GM12865 (cell line): ENCODE results near the gene SLC18A2.

Experiments used
- DNase-seq: peaks from one replicate; pipeline ENCODE4 v3.0.0; 2010; ENCODE audit warnings: low read depth
- H3K4me3 ChIP-seq: 2 replicates; pipeline ENCODE4 v1.5.1; 2011; ENCODE audit warnings: mild to moderate bottlenecking, low read depth, low read length, control low read depth
- TF ChIP-seq, protein P1 (sequence below): IDR thresholded peaks from 2 replicates; pipeline ENCODE4 v1.5.1; 2011; ENCODE audit warnings: low read length, control low read depth, low read depth, inconsistent platforms; ENCODE audit not compliant: insufficient read depth; ENCODE audit errors: missing control alignments

SLC18A2 gene

DNA sequence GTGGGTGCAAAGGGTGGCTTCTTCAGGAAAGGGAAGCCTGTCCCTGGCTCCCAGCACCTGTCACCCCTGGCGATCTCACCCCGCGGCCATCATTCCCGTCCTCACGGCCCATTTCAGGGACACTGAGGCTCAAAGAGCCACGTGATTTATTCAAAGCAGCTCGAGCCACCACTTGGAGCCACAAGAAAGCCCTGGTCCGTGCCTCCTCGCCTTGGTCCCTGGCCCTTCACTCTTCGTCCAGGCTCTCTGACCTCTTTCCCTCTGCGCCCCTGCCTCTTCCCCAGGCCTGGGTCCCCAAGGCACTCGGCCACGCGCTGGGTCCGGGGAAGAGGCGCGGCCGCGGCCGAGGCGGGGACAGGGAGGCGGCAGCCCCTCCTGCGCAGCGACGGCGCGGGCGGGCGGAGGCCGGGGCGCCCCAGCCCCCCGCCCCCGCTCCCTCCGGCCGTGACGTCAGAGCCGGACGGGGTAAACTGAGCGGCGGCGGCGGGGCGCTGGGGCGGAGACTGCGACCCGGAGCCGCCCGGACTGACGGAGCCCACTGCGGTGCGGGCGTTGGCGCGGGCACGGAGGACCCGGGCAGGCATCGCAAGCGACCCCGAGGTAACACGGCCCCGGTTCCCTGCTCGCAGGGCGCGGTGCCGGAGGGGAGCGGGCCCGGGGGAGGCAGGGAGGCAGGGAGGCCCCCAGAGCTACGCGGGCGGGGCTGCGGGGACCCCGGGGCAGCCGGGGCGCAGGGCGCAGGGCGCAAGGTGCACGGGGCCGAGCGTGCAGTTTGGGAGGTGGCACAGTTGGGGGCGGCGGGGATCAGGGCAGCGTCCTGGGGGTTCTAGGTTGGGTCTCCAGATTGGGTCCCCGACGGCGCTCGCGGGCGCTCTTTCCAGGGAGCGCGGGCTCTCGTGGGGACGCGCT, at the start of gene SLC18A2:
TSS of gene SLC18A2 (plus strand) at position 494 of the 909 bp plus-strand sequence. CDS start 580 bp downstream, outside the sequence.
- no peak within 1 kb of the TSS for H3K4me3 ChIP-seq
- no peak for DNase-seq
- TF ChIP-seq, protein P1, sequence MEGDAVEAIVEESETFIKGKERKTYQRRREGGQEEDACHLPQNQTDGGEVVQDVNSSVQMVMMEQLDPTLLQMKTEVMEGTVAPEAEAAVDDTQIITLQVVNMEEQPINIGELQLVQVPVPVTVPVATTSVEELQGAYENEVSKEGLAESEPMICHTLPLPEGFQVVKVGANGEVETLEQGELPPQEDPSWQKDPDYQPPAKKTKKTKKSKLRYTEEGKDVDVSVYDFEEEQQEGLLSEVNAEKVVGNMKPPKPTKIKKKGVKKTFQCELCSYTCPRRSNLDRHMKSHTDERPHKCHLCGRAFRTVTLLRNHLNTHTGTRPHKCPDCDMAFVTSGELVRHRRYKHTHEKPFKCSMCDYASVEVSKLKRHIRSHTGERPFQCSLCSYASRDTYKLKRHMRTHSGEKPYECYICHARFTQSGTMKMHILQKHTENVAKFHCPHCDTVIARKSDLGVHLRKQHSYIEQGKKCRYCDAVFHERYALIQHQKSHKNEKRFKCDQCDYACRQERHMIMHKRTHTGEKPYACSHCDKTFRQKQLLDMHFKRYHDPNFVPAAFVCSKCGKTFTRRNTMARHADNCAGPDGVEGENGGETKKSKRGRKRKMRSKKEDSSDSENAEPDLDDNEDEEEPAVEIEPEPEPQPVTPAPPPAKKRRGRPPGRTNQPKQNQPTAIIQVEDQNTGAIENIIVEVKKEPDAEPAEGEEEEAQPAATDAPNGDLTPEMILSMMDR: no peak

DNA sequence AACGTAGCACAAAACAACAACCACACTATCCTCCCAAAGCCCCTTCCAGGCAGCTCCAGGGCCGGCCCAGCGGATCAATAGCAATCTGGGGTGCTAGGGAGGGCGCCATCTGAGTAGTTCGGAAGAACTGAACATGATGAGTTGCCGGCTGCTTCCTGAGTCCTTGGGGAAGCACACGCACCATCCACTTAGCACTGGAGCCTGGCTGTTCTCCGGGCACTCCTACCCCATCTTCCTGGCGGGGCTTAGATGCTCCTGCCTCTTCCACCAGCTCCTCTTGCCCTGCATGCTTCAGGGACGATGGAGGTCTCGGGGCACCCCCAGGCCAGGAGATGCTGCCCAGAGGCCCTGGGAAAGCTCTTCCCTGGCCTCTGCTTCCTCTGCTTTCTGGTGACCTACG, 43.7 kb upstream of the SLC18A2 start, which contains the start of gene KCNK18:
TSS of gene KCNK18 (plus strand) at position 301 of the 400 bp plus-strand sequence. CDS start at position 301, 0 bp downstream.
- TF ChIP-seq, protein P1: no peak

DNA sequence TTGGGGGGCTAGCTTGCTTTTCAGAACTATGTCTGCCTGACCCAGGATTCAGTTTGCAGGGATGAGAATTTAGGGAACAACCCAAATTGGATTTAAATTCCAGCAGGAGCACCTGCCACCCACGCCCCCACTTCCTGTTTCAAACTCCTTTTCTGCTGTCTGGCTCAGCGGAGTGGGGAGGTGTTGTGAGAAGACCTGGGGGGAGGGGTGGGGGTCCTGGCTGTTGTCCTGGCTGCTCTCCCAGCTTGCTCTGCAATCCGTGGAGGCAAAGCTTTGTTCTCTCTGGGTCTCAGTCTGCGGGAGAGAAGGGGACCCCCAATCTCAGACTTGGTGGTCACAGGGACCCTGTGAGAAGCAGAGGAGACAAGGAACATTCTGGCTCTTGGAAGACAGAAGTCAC, 42.8 kb upstream of the SLC18A2 start:
- DNase-seq: no peak
- TF ChIP-seq, protein P1: no peak
- no peak overlapping the region for H3K4me3 ChIP-seq

More for the DNA sequence above, 43.7 kb upstream of the SLC18A2 start, which contains the start of gene KCNK18:
- no peak for DNase-seq
- no peak within 1 kb of the TSS for H3K4me3 ChIP-seq

DNA sequence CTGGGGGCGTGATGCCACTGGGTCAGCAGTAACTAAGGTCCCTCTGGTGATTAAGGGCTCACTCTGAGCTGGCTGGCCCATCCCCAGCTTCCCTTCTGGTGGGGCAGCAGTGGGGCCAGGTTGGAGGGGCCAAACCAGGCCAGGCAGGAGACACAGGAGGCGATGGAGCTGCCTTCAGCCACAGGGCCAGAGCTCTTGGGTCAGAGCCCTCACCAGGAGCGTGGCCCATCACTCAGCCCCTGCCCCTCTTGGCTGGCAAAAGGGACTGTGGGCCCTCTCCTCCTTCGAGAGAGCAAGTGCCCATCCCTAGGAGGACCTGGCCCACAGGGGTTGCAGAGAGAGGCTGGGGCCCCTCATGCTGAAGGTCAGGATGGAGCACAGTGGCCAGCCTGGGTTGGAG, 39.1 kb upstream of the SLC18A2 start:
- TF ChIP-seq, protein P1: no peak
- no peak for DNase-seq
- H3K4me3 ChIP-seq: no peak overlapping the region

GRCh38 chr10:117204316-117204715, 36.6 kb upstream of the SLC18A2 start:
- TF ChIP-seq, protein P1: no peak
- DNase-seq: no peak
- no peak overlapping the region for H3K4me3 ChIP-seq

DNA sequence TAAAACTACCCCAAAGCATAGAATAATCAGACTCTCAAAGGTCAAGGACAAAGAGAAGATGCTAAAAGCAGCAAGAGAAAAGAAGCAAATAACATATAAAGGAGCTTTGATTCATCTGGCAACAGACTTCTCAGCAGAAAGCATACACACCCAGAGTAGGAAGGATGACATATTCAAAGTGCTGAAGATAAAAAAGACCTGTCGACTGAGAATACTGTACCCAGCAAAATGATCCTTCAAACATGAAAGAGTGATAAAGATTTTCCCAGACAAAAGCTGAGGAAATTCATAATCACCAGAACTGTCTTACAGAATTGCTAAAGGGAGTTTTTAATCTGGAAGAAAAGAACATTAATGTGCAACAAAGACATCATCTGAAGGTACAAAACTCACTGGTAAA, 28.7 kb upstream of the SLC18A2 start:
- no peak for DNase-seq
- TF ChIP-seq, protein P1: no peak
- H3K4me3 ChIP-seq: no peak overlapping the region

- TF ChIP-seq, protein P1: no peak
- DNase-seq: no peak
- no peak overlapping the region for H3K4me3 ChIP-seq
These were observed 26.5 kb upstream of the SLC18A2 start for GRCh38 chr10:117214401-117214800.
